Measurements from ENCODE around the gene DDA1. TPM values are rescaled to one million over a fixed set of nuclear protein-coding genes. Genes with fewer than 3 reads are reported as not detected.
A peak's percentile ranks its signal among the peaks of the same experiment; 100 is the strongest.
"Not testable (repeated sequence)": the region's sequence is repeated elsewhere in the genome, so short reads cannot be mapped to it uniquely, and the experiment has no call there.

DDA1 gene
- 26.2 and 34.5 TPM in 2 replicates for total RNA-seq
- 109 TPM for polyA plus RNA-seq (2012)

DNA sequence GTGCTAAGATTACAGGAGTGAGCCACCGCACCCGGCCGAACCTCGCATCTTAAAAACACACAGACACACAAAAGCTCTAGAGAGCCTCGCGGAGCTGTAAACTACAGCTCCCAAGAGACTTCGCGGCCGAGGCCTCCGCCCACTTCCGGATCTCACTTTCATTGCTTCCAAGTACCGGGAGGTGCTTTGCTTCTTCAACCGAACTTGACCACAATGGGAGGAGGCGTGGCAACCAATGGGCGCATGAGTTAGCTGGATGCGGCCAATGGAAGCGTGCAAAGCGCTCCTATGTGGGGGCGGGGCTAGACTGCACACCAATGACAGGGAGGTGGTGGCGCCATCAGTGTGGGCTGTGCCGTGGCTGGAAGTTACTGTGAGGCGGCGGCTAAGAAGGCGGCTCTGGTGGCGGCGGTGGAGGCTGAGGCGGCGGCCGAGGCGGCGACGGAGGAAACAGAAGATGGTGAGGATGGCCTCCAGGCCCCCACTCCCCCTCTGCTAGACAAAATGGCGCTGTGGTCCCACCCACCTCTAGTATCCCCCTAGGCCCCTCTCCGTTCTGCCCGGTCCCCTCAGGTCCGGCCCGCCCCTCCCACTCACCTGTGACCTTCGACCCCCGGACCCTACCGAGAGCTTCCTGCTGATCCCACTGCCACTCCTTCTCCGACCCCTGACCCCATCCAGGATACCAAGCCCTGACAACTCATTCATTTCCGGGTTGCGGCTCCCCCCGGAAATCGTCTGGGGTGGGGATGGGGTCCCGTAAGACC lies at the start of gene DDA1:
DDA1 (plus strand) TSS at position 366 of the 767 bp plus-strand sequence; CDS start at position 458, 92 bp downstream.
- peak; percentile 100 for DNase-seq (ENCODE audit: low read depth)

DNA sequence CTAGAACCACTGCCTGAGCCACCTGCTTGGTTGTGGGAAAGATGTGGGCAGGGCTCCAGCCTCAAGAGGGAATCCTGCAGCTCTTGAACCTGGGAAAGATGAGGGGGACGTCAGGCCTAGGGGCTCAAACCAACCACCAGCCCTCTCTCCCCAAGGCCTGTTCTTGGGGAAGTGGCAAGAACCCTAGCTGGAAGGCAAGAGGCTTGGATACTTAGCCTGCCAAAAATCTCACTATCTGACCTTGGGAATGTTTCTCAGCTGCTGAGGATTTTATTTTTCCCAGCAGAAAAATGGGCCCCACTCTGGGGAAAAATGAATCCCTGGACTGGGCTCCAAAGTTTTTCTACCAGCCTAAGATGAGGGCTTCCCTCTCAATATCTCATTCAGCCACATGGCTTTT lies 49.4 kb upstream of the DDA1 start:
- no peak for DNase-seq (ENCODE audit: low read depth)

DNA sequence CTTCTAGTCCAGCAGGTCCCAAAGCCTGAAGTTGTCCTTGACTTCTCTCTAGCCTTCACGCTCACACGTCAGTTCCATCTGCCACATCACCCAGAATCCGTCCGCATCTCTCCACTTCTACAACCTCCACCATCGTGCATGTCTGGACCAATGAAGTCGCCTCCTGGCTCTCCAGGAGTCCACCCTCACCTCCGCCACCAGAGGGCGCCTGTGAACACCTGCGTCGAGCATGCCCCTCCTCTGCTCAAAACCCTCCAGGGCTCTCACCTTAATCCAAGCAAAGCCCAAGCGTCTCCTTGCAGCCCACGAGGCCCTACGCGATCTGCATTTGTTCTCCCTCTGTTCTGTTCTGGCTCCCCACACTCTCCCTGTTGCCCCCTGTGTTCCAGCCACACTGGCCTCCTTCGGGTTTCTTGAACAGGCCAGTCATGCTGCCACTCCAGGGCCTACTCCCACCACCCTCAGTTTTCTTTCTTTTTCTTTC lies 48.5 kb upstream of the DDA1 start:
- peak; percentile 57 for DNase-seq (ENCODE audit: low read depth)

DNA sequence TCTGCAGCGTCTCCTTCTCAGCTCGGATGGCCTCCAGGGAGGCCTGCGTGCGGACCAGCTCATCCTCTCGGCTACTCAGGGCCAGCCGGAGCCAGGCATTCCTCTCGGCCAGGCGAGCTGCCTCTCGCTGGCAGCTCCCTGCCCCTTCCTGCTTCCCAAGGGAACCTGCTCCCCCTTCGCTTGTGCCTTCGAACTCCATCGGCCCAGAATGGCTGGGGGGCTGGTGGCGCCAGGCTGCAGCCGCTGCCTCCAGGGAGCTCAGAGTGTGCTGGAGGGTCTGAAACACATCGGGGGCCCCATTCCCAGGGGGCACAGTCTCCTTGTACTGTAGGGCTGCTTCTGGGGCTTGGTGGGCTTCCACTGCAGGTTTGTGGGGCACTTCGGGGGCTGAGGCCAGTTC lies 46.8 kb upstream of the DDA1 start:
- DNase-seq (ENCODE audit: low read depth), result no peak

DNA sequence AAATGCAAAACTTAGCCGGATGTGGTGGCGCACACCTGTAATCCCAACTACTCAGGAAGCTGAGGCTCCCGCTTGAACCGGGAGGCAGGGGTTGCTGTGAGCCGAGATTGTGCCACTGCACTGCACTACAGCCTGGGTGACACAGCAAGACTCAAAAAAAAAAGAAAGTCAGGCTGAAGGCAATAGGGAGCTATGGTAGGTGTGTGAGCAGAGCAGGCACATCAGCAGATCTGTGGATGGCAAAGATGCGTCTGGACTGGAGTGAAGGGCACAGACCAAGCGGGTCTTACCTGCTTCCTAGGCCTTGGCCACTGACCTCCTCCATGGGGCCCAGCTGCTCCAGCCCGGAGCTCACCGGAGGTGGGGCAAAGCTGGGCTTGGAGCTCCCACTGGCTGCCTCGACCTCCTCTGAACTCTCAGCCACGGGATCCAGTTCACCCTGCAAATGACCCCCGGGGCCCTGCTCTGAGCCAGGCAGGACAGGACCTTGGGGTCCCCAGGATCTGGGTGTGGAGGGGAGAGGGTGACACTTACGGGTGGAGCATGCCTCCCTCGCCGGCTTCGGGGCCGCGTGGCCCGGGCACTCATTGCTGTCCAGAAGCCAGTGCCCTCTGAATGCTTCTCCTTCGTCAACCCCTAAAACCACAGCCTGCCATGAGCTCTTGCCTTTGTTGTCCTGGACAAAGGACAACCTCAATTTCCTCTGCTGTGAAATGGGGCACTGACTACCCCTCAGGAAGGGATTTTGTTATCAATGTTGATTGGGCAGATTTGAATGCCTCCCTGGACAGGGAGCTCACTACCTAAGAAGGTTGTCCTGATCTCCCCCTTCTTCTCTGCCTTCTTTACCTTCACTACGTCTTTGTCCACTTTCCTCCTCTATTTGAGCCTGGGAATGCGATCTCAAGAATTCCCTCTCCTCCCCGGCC lies 45.4 kb upstream of the DDA1 start:
- DNase-seq (ENCODE audit: low read depth), result no peak

DNA sequence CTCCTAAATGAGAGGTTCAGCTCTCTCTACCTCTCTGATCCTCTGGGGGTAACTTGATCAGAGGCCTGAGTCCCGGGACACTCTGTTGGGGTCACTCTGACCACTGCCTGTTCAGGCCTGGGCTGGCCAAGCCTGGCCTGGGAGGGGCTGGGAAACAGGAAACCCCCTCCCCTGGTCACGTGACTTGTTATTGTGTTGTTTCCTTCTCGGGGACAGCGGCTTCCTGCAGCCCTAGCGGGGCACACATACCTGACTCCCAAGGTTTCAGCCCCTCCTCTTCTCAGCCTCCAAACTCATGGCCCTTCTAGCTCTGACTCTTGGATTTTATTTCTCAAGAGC lies 44.8 kb upstream of the DDA1 start, which contains the start of gene USHBP1:
USHBP1 (minus strand) TSS at position 105 of the 339 bp plus-strand sequence. CDS start 446 bp downstream, outside the sequence.
- no peak for DNase-seq (ENCODE audit: low read depth)

DNA sequence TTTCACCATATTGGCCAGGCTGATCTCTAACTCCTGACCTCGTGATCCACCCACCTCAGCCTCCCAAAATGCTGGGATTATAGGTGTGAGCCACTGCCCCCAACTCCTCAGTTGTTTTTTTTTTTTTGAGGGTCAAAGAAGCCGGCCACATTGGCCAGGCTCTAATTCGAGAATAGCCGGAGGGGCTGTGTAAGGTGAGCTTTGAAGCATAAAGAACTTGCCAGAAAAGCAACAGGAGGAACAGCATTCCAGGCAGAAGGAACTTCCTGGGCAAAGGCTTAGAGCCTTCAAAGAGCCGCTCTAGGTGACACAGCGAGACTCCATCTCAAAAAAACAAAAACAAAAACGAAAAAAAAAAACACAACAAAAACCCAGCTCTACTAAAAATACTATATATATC lies 43.3 kb upstream of the DDA1 start:
- no peak for DNase-seq (ENCODE audit: low read depth)

DNA sequence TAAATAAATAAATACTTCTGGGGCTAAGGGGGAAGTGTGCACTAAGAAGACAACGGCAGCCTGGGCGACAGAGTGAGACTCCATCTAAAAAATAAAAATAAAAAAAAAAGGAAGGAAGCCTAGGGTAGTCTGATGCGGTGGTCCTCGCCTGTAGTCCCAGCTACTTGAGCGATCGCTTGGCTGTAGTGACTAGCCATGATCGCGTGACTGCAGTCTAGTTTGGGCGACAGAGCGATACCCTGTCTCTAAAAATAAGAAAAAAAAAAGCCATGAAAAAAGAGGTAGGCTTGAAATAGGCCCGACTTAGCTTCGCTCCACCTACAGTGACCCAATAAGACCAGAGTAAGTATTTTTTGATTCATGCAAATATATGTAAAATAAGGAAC lies 42.8 kb upstream of the DDA1 start:
- no peak for DNase-seq (ENCODE audit: low read depth)

DNA sequence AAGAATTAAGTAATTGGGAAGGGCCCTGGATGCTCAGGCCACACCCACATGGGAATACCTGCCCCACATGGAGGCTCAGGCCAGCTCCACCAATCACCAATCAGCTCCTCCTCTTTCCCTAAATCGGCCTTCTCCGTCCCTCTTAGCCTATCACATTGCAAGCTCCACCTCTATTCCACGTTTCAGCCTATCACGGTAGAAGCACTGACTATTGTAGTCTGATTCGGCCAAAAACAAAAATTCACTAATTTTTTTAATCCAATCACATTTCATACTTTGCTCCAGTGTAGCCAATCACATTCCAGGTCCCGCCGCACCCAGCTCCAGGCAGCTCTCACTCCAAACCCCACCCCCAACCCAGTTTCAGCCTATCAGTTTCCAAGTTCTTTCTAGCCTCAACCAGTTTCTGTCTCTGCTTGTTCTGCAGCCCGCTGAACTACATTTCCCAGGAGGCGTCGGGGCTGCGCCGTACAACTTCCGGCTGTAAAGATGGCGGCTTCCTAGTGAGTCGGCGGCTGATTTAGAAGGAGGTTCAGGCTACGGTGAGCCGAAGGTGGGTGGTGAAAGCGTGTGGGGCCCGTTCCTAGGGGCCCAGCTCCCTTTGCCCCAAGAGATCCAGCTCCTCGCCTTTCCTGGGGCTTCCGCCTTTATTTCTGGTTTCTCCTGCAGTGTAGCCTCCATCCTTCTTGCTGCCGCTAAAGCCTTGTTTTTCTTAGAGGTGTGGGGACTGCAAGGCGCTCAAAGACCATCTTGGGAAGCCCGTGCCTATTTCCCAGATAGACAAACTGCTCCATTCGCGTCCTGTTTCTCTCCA lies 42.2 kb upstream of the DDA1 start, which contains the start of gene BABAM1:
BABAM1 (plus strand) TSS at position 469 of the 814 bp plus-strand sequence. CDS start 1,364 bp downstream, outside the sequence.
- DNase-seq (ENCODE audit: low read depth), result peak; percentile 99

DNA sequence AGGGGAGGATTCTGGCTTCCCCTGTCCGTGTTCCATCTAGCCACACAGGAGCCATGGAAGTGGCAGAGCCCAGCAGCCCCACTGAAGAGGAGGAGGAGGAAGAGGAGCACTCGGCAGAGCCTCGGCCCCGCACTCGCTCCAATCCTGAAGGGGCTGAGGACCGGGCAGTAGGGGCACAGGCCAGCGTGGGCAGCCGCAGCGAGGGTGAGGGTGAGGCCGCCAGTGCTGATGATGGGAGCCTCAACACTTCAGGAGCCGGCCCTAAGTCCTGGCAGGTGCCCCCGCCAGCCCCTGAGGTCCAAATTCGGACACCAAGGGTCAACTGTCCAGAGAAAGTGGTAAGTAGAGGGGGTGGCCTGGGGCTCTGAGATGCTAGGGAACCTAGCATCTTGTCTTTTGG lies 40.6 kb upstream of the DDA1 start:
- no peak for DNase-seq (ENCODE audit: low read depth)

DNA sequence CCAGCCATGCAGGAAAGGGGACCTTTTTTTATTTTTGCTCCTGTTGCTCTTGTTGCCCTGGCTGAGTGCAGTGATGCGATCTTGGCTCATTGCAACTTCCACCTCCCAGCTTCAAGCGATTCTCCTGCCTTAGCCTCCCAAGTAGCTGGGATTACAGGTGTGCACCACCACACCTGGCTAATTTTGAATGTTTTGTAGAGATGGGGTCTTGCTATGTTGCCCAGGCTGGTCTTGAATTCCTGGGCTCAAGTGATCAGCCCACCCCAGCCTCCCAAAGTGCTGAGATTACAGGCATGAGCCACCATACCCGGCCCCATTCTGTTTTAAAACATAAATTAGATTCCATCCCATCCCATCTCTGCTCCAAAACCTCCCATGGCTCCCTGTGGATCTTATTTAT lies 34.5 kb upstream of the DDA1 start:
- DNase-seq (ENCODE audit: low read depth), result not testable (repeated sequence)

DNA sequence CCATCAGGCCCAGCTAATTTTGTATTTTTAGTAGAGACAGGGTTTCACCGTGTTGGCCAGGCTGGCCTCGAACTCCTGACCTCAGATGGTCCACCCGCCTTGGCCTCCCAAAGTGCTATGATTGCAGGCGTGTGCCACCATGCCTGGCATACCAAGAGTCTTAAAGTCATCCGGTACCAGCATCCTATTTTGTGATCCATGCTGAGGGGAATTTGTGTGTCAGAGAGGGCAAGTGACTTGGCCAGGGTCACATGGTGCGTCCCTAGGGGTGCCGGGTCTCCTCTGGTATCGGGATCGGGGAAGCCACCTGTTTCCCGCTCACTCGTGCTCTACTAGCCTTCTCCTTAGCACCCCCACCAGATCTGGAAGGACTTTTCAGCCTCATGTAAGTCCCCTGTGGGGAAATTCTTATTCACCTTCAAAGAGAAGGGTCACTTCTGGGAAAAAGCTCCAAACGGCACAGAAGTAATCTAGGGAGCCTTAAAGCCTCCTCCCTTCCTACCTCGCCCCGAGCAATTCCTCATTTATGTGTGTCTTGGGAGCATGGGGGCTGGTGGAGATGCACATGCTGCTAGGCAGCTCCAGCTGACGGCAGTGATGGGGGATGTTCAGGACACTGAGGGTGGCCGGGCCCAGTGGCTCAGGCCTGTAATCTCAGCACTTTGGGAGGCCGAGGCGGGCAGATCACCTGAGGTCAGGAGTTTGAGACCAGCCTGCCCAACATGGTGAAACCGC lies 33.8 kb upstream of the DDA1 start:
- no peak for DNase-seq (ENCODE audit: low read depth)

DNA sequence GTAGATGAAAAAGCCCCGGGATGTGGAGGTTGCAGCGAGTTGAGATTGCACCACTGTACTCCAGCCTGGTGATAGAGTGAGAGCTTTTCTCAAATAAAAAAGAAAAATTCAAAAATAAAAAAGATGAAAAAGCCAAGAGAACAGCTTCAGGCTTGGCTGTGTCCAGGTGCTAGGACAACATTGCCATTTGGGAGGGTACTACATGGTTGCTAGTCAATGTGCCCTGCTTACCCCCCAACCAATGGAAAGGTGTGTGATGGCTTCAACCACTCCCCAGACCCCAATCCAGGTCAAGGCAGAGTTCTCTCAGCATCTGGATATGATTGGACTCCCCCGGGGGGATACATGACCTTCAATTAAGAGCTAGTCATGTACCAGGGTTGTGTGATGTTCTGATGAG lies 29.9 kb upstream of the DDA1 start:
- DNase-seq (ENCODE audit: low read depth), result no peak

DNA sequence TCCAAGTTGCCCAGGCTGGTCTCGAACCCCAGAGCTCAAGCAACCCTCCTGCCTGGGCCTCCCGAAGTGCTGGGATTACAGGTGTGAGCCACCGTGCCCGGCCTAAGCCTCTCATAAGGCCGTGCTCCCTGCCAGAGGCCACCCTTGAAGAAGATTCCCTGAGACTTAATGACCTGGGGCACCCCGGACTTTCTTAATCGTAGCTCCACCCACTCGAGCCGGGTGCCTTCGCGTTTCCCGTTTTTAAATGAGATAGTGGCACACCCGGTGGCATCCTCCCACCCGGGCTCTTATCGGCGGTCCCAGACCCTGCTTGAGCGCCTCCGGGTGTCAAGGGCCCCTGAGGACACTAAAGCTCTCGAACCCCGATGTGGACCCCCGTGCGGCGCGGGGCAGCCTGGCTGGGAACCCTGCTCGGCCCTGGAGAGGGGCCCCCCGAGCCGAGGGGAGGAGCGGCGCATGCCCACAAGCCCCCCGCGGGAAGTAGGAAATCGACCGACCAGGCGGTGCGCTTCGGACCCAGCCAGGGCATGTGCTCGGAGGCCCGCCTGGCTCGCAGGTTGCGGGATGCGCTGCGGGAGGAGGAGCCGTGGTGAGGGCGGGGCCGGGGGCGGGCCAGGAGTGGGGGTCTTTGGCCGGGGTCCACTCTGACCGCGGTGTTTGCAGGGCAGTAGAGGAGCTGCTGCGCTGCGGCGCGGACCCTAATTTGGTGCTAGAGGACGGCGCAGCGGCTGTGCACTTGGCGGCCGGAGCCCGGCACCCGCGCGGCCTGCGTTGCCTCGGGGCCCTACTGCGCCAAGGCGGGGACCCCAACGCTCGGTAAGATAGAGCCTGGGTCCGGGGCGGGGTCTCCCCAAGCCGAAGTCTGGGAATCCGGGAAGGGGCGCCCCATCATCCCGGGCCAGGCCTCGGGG lies 27.7 kb upstream of the DDA1 start, which contains the start of gene ANKLE1:
ANKLE1 (plus strand) TSS at position 511 of the 914 bp plus-strand sequence; CDS start at position 531, 20 bp downstream.
- DNase-seq (ENCODE audit: low read depth), result no peak

DNA sequence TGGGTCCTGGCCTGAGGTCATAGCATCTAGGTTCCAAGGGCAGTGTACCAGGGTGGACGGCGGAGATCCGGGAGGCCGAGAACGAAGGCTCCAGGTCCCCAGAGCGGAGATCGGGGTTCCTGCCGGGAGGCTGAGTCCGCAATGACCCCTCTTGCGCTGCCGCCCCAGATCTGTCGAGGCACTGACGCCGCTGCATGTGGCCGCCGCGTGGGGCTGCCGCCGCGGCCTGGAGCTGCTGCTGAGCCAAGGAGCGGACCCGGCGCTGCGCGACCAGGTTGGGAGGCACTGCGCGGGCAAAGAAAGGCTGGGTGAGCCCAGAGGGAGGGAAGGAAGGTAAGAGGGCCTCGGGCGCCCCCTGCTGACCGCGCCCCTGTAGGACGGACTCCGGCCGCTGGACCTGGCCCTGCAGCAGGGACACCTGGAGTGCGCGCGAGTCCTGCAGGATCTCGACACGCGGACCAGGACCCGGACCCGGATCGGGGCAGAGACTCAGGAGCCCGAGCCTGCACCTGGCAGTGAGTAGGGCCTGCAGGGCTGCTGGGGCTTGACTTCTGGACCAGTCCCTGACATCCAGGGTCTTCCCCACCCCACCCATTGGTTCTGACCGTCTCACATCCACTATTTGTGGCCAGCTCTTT lies 26.8 kb upstream of the DDA1 start:
- peak; percentile 74 for DNase-seq (ENCODE audit: low read depth)

DNA sequence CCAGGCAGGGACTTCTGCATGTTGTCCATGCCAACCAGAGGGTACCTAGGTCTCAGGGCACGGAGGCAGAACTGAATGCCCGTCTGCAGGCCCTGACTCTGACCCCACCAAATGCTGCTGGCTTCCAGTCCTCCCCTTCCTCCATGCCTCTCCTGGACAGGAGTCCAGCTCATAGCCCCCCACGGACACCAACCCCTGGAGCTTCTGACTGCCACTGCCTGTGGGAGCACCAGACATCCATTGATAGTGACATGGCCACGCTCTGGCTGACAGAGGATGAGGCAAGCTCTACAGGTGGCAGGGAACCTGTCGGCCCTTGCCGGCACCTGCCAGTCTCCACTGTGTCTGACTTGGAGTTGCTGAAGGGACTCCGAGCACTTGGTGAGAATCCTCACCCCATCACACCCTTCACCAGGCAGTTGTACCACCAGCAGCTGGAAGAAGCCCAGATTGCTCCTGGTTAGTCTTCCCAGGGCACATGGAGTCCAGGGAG lies 25.8 kb upstream of the DDA1 start:
- no peak for DNase-seq (ENCODE audit: low read depth)

DNA sequence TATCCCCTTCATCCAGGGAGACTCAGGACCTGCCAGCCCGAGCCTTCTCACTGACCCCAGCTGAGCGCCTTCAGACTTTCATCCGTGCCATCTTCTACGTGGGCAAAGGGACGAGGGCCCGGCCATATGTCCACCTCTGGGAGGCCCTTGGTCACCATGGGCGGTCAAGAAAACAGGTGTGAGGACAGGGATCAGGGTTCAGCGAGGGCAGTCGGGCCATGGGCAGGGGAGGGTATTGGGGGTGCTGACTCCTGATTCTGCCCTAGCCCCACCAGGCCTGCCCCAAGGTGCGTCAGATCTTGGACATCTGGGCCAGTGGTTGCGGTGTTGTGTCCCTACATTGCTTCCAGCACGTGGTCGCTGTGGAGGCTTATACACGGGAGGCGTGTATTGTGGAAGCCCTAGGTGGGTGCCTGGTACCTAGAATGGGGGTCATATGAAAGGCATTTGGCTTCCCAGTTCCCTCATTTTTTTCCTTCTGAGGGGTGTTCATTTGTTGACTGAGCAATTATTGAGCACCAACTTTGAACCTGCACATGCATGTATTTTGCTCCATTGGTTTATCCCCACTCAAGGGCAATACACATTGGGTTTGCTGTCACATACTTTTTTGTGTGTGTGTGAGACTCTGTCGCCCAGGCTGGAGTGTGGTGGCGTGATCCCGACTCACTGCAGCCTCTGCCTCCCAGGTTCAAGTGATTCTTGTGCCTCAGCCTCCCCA lies 23.8 kb upstream of the DDA1 start:
- DNase-seq (ENCODE audit: low read depth), result no peak

DNA sequence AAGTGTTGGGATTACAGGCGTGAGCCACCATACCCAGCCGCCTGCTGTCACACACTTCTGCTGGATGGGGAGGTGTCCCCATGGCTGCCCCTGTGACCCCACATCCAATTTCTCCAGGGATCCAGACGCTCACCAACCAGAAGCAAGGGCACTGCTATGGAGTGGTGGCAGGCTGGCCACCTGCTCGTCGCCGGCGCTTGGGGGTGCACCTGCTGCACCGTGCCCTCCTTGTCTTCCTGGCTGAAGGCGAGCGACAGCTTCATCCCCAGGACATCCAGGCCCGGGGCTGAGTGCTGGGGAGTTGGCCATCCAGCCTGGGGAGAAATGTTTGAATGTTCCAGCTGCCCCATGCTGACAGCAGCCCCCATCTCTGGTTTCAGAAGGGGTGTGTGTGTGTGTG lies 23.1 kb upstream of the DDA1 start:
- DNase-seq (ENCODE audit: low read depth), result no peak

All from myocyte (in vitro differentiated cells).